Measurements from ENCODE around the gene FOXN3.
A peak's percentile ranks its signal among the peaks of the same experiment; 100 is the strongest.

Gene FOXN3

DNA sequence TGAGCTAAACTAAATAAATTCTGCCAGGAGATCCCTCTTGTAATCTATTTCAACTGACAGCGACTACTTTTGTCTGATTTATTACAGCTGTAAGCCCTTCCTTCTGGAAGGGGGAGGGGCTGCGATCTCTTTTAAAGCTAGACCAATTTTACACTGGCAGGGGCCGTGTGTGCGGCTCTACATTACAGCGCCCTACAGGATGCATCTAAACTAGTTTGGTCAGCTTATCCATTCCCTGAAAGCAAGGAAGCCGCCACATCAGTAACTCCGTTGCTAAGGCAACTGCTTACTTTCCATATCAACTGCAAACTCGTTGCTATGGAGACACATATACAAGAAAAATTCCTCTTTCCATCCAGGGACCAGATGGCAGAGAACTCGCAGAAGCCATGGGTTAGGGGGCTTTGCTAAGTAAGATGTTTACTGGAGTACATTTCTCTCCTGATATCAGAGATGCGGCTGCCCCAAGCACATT lies 17.4 kb downstream of the FOXN3 start:
- TF ChIP-seq EZH2 (IDR thresholded peaks at IDR 0.05) (no peak), POLR2AphosphoS5 (IDR thresholded peaks at IDR 0.05; ENCODE audit: borderline replicate concordance, low read depth, low read length) (no peak), FOXP2 (optimal IDR thresholded peaks at IDR 0.05; ENCODE audit: control extremely low read depth, extremely low read length, insufficient read depth) (no peak)
- no peaks in the 10 kb centered on the region for H3K36me3 ChIP-seq (ENCODE audit: insufficient read depth, low read length)

DNA sequence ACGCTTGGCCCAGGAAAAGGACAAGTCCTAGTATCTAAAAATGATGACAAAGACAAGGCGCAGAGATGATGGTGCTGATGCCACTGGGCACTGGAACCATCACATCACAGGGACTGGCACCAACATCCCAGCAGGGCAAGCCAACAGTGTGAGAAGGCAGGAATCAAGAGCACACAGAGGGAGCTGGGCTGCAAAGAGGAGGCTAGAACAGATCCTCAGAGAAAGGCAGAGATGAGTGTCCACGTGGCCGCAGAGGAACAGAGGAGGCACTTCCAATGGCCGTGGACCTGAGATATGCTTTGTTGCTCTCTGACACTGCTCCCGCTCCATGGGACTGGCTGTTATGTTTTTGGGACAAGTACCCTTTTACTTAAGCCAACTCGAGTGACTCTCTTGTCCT lies 17.9 kb downstream of the FOXN3 start:
- TF ChIP-seq FOXP2 (optimal IDR thresholded peaks at IDR 0.05; ENCODE audit: control extremely low read depth, extremely low read length, insufficient read depth) = no peak
- TF ChIP-seq POLR2AphosphoS5 (IDR thresholded peaks at IDR 0.05; ENCODE audit: borderline replicate concordance, low read depth, low read length) = no peak
- TF ChIP-seq EZH2 (IDR thresholded peaks at IDR 0.05) = no peak
- Histone ChIP-seq H3K4me3 (no peak overlapping the region), H3K36me3 (ENCODE audit: insufficient read depth, low read length) (no peaks in the 10 kb centered on the region), H3K9me3 (ENCODE audit: low read depth, low read length) (no peaks in the 10 kb centered on the region), H3K27ac (no peak overlapping the region), H3K9ac (ENCODE audit: insufficient read length) (no peak overlapping the region)
- no peak for DNase-seq (ENCODE audit: low read depth, low spot score)

More for the DNA sequence above, 17.4 kb downstream of the FOXN3 start:
- no peak overlapping the region for H3K9ac ChIP-seq (ENCODE audit: insufficient read length)
- H3K4me3 ChIP-seq = no peak overlapping the region
- H3K27ac ChIP-seq = no peak overlapping the region
- H3K9me3 ChIP-seq (ENCODE audit: low read depth, low read length) = no peaks in the 10 kb centered on the region
- DNase-seq (ENCODE audit: low read depth, low spot score) = no peak

DNA sequence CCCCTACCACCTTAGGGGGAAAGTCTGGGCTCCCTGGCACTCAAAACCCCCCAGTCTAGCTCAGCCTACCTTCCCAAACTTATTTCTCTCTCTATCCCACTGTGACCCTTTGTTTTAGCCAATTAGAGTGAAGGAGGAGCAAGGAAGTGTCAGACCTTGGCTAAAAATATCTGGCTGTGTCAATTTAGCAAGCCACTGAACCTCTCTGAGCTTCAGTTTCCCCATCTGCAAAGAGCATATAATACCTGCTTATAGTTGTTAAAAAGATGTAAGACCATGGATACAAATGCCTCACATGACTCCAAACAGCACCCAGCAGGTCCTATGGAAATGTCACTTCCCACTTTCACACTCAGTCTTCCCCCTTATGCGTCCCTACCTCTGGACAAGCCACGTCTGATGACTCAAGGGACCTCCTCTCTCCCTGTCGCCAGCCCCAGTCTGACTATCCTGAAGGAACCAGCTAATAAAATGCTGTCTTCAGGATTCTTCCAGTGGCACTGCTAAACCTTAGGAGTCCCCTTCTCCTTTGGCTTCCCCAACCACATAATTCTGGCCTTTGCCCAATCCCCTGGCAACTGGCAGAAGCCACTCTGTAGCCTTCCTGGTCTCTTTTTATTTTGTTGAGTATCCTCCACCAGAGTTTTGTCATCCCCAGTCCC lies 19.3 kb downstream of the FOXN3 start:
- Histone ChIP-seq H3K9ac (ENCODE audit: insufficient read length) (no peak overlapping the region), H3K4me3 (no peak overlapping the region), H3K27ac (no peak overlapping the region), H3K36me3 (ENCODE audit: insufficient read depth, low read length) (no peaks in the 10 kb centered on the region), H3K9me3 (ENCODE audit: low read depth, low read length) (no peaks in the 10 kb centered on the region)
- TF ChIP-seq POLR2AphosphoS5 (IDR thresholded peaks at IDR 0.05; ENCODE audit: borderline replicate concordance, low read depth, low read length) = no peak
- TF ChIP-seq EZH2 (IDR thresholded peaks at IDR 0.05) = no peak
- TF ChIP-seq FOXP2 (optimal IDR thresholded peaks at IDR 0.05; ENCODE audit: control extremely low read depth, extremely low read length, insufficient read depth) = no peak
- no peak for DNase-seq (ENCODE audit: low read depth, low spot score)

DNA sequence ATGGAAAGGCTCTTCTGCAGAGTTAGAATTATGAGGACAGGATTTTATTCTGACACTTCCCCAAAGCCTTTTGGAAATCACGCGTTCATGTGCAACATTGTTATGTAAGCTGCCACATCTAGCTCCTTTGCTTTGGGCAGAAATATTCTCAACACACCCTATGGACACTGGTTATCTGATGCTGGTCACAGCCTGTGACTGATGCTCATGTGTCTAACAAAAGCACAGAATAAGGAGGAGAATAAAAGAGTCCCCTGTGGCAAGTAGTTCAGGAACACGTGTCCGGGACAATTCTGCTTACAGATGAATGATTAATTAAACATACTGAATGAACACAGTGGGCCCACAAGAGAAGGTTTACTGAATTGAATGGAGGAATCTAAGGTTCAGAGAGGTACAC lies 22.1 kb downstream of the FOXN3 start:
- no peak for DNase-seq (ENCODE audit: low read depth, low spot score)
- H3K36me3 ChIP-seq (ENCODE audit: insufficient read depth, low read length) = no peaks in the 10 kb centered on the region
- TF ChIP-seq POLR2AphosphoS5 (IDR thresholded peaks at IDR 0.05; ENCODE audit: borderline replicate concordance, low read depth, low read length) = no peak
- H3K9me3 ChIP-seq (ENCODE audit: low read depth, low read length) = no peaks in the 10 kb centered on the region
- no peak overlapping the region for H3K9ac ChIP-seq (ENCODE audit: insufficient read length)
- H3K4me3 ChIP-seq = no peak overlapping the region
- H3K27ac ChIP-seq = no peak overlapping the region

DNA sequence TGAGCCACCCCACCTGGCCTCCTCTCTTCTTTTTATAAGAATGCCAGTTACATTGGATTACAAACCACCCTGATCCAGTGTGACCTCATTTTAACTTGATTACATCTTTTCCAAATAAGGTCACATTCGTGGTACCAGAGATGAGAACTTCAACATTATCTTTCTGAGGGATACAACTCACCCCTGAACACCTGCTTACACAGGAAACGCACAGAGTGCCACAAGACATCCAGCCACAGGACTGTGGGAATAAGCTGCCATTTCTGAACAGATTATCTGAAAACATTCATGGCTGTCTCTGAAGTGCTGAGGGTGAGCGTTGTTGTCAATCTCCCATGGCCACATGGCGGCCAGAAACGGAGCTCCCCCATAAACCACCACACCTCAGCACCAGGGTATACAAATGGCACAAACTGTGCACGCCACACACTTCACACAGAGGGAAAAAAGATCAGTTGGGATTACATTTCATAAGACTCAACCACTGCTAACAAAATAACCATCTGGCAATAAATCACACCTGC lies 23.7 kb downstream of the FOXN3 start:
- DNase-seq (ENCODE audit: low read depth, low spot score) = no peak
- Histone ChIP-seq H3K4me3 (no peak overlapping the region), H3K36me3 (ENCODE audit: insufficient read depth, low read length) (no peaks in the 10 kb centered on the region), H3K27ac (no peak overlapping the region), H3K9ac (ENCODE audit: insufficient read length) (no peak overlapping the region), H3K9me3 (ENCODE audit: low read depth, low read length) (no peaks in the 10 kb centered on the region)
- no peak for TF ChIP-seq EZH2 (IDR thresholded peaks at IDR 0.05)
- no peak for TF ChIP-seq FOXP2 (optimal IDR thresholded peaks at IDR 0.05; ENCODE audit: control extremely low read depth, extremely low read length, insufficient read depth)
- no peak for TF ChIP-seq POLR2AphosphoS5 (IDR thresholded peaks at IDR 0.05; ENCODE audit: borderline replicate concordance, low read depth, low read length)

DNA sequence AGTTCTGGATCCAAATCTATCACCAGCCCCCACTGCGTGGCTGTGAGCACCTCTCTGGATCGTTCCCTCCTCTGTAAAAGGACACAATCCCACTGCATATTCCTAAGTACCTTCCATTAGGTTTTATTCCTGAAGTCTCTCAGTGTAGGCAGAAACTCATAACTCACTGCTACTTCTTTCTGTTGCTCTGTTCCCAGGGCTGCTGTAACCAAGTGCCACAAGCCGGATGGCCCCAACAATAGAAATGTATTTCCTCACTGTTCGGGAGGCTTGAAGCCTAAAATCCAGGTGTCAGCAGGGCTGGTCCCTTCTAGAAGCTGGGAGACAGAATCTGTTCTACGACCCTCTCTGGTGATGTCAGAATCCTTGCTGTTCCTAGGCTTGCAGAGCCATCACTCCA lies 24.9 kb downstream of the FOXN3 start:
- TF ChIP-seq EZH2 (IDR thresholded peaks at IDR 0.05) = no peak
- TF ChIP-seq FOXP2 (optimal IDR thresholded peaks at IDR 0.05; ENCODE audit: control extremely low read depth, extremely low read length, insufficient read depth) = no peak
- TF ChIP-seq POLR2AphosphoS5 (IDR thresholded peaks at IDR 0.05; ENCODE audit: borderline replicate concordance, low read depth, low read length) = no peak
- Histone ChIP-seq H3K4me3 (no peak overlapping the region), H3K27ac (no peak overlapping the region), H3K9me3 (ENCODE audit: low read depth, low read length) (no peaks in the 10 kb centered on the region), H3K9ac (ENCODE audit: insufficient read length) (no peak overlapping the region), H3K36me3 (ENCODE audit: insufficient read depth, low read length) (no peaks in the 10 kb centered on the region)
- DNase-seq (ENCODE audit: low read depth, low spot score) = no peak

DNA sequence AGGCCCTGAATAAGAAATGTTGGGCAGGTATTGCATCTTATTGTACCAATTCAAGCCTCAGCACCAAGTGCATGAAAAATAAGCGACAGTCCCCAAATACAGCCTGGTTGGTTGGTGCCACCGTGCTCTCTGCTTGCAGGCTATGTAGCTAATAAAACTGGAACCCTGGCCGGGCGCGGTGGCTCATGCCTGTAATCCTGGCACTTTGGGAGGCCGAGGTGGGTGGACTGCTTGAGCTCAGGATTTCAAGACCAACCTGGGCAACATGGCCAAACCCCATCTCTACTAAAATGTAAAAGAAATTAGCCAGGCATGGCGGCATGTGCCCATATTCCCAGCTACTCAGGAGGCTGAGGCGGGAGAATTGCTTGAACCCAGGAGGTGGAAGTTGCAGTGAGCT lies 25.5 kb downstream of the FOXN3 start:
- TF ChIP-seq POLR2AphosphoS5 (IDR thresholded peaks at IDR 0.05; ENCODE audit: borderline replicate concordance, low read depth, low read length) (no peak), EZH2 (IDR thresholded peaks at IDR 0.05) (no peak), FOXP2 (optimal IDR thresholded peaks at IDR 0.05; ENCODE audit: control extremely low read depth, extremely low read length, insufficient read depth) (no peak)
- Histone ChIP-seq H3K4me3 (no peak overlapping the region), H3K27ac (no peak overlapping the region), H3K9ac (ENCODE audit: insufficient read length) (no peak overlapping the region), H3K36me3 (ENCODE audit: insufficient read depth, low read length) (no peaks in the 10 kb centered on the region), H3K9me3 (ENCODE audit: low read depth, low read length) (no peaks in the 10 kb centered on the region)
- DNase-seq (ENCODE audit: low read depth, low spot score) = no peak

DNA sequence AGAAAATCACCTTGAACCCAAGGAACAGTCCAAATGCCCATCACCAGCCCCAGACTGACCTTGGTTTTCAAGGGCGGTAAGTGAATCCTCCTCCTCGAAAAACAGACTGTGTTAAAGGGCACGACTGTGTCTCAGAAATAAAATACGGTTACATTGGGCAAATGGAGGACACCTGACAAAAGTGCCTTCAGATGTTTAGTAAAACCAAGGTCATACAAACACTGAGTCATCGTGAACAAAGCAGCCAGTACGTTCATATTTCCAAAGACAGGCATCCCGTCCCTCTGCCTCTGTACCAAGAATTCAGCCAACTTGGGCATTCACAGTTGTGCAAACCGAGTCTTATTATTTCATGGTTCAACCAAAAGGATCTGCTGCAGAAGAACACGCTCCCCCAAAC lies 25.9 kb downstream of the FOXN3 start:
- no peak overlapping the region for H3K9ac ChIP-seq (ENCODE audit: insufficient read length)
- H3K4me3 ChIP-seq = no peak overlapping the region
- DNase-seq (ENCODE audit: low read depth, low spot score) = no peak
- H3K27ac ChIP-seq = no peak overlapping the region
- no peaks in the 10 kb centered on the region for H3K36me3 ChIP-seq (ENCODE audit: insufficient read depth, low read length)
- TF ChIP-seq FOXP2 (optimal IDR thresholded peaks at IDR 0.05; ENCODE audit: control extremely low read depth, extremely low read length, insufficient read depth) = no peak
- no peak for TF ChIP-seq EZH2 (IDR thresholded peaks at IDR 0.05)
- no peak for TF ChIP-seq POLR2AphosphoS5 (IDR thresholded peaks at IDR 0.05; ENCODE audit: borderline replicate concordance, low read depth, low read length)
- H3K9me3 ChIP-seq (ENCODE audit: low read depth, low read length) = no peaks in the 10 kb centered on the region

DNA sequence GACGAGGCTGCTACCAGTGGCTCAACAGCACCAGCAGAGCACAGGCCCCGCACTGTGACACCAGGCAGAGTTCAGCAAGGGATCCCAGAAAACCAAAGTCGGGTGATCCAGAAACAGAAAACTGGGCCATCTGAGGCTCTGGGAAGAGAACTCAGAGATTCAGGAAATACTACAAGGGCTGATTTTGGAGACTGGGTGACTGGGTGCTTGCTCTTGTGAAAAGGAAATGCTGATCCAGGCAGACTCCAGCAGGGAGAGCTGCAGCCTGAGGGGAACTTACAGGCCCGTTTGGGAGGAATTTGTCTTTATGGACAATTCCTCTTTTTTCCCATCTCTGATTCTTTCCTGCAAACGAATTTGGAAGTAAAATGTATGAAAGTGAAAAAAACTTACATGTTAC lies 28.2 kb downstream of the FOXN3 start:
- H3K27ac ChIP-seq = peak overlapping the region; percentile 84

More for the DNA sequence above, 28.2 kb downstream of the FOXN3 start:
- Histone ChIP-seq H3K4me3 (peak overlapping the region; percentile 69), H3K36me3 (ENCODE audit: insufficient read depth, low read length) (no peaks in the 10 kb centered on the region), H3K9me3 (ENCODE audit: low read depth, low read length) (no peaks in the 10 kb centered on the region), H3K9ac (ENCODE audit: insufficient read length) (peak overlapping the region; percentile 51)
- TF ChIP-seq POLR2AphosphoS5 (IDR thresholded peaks at IDR 0.05; ENCODE audit: borderline replicate concordance, low read depth, low read length) = no peak
- TF ChIP-seq FOXP2 (optimal IDR thresholded peaks at IDR 0.05; ENCODE audit: control extremely low read depth, extremely low read length, insufficient read depth) = no peak
- no peak for TF ChIP-seq EZH2 (IDR thresholded peaks at IDR 0.05)
- peak; percentile 66 for DNase-seq (ENCODE audit: low read depth, low spot score)

Data from SK-N-MC (cell line).